Measurements from ENCODE around the gene QPRT. TPM values are rescaled to one million over a fixed set of nuclear protein-coding genes. Genes with fewer than 3 reads are reported as not detected.

The QPRT gene
- 101 and 156 TPM in 2 replicates for total RNA-seq

DNA sequence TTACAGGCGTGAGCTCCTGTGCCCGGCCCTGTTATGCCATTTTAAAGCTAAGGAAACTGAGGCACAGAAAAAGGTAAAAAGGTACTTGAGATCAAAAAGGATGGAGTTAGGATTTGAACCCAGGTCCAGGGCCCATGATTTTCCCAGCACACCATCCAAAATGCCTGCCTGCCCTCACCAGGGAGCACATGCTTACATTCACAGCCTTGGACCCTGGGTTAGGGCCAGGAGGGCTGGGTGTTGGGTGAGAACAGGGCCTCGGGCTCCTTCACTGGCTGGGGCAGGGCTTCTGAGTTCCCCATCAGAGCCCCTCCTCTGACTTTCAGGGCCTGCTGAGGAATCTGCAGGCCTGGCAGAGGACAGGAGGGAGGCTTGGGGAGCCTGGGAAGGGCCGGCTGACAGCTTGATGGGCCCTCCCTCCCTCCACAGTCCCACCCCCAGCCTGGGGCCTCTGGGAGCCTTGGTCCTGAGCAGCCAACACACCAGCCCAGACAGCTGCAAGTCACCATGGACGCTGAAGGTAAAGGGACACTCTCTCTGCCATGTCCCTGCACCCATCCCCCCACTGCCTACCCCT, at the start of gene QPRT:
TSS of gene QPRT (plus strand) at position 490 of the 577 bp plus-strand sequence. CDS start at position 508, 18 bp downstream.

DNA sequence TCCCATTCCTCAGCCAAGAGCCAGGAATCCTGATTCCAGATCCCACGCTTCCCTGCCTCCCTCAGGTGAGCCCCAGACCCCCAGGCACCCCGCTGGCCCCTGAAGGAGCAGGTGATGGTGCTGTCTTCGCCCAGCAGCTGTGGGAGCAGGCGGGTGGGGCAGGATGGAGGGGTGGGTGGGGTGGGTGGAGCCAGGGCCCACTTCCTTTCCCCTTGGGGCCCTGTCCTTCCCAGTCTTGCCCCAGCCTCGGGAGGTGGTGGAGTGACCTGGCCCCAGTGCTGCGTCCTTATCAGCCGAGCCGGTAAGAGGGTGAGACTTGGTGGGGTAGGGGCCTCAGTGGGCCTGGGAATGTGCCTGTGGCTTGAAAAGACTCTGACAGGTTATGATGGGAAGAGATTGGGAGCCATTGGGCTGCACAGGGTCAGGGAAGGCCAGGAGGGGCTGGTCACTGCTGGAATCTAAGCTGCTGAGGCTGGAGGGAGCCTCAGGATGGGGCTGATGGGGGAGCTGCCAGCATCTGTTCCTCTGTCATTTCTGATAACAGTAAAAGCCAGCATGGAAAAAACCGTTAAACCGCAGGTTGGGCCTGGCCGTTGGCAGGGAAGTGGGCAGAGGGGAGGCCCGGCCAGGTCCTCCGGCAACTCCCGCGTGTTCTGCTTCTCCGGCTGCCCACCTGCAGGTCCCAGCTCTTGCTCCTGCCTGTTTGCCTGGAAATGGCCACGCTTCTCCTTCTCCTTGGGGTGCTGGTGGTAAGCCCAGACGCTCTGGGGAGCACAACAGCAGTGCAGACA, 15.8 kb upstream of the QPRT start, which contains the start of gene SPN:
TSS of gene SPN (plus strand) at position 232 of the 791 bp plus-strand sequence. CDS start at position 714, 482 bp downstream.

GRCh38 chr16:29745853-29746345, 66.9 kb downstream of the QPRT start, which contains the start of gene C16orf54:
Gene C16orf54 (minus strand): TSS chr16:29745990. CDS start chr16:29744951, 1,039 bp downstream.

Other genes starting within 250 kb of the QPRT start
- 27.1 and 37.4 TPM in 2 replicates for gene BOLA2, start 224.8 kb upstream of the QPRT start, total RNA-seq
- 13.0 and 22.5 TPM in 2 replicates for gene SLX1B, start 224.6 kb upstream of the QPRT start, total RNA-seq
- 1.1 and 1.2 TPM in 2 replicates for gene SULT1A4, start 219.3 kb upstream of the QPRT start, total RNA-seq
- 15.6 and 27.2 TPM in 2 replicates for gene NPIPB12, start 172.8 kb upstream of the QPRT start, total RNA-seq
- not detected in 2 replicates for gene SPN, start 15.9 kb upstream of the QPRT start, total RNA-seq
- gene C16orf54, start 66.8 kb downstream of the QPRT start, total RNA-seq = not detected in 2 replicates
- not detected in 2 replicates for gene ZG16, start 99.1 kb downstream of the QPRT start, total RNA-seq
- 33.2 and 134 TPM in 2 replicates for gene KIF22, start 111.6 kb downstream of the QPRT start, total RNA-seq
- gene MAZ, start 127.3 kb downstream of the QPRT start, total RNA-seq = 128 and 170 TPM in 2 replicates
- 1.8 and 2.9 TPM in 2 replicates for gene PRRT2, start 133.0 kb downstream of the QPRT start, total RNA-seq
- gene PAGR1, start 137.0 kb downstream of the QPRT start, total RNA-seq = 21.1 and 30.1 TPM in 2 replicates
- gene MVP, start 141.3 kb downstream of the QPRT start, total RNA-seq = 413 and 417 TPM in 2 replicates
- gene CDIPT, start 184.0 kb downstream of the QPRT start, total RNA-seq = 59.4 and 102 TPM in 2 replicates
- 2.1 and 10.0 TPM in 2 replicates for gene SEZ6L2, start 220.4 kb downstream of the QPRT start, total RNA-seq
- gene ASPHD1, start 221.3 kb downstream of the QPRT start, total RNA-seq = 9.1 and 9.4 TPM in 2 replicates
- gene KCTD13, start 247.0 kb downstream of the QPRT start, total RNA-seq = 13.2 and 14.3 TPM in 2 replicates

Measured in uterine smooth muscle cell (primary cell).